Ishikawa (cell line): ENCODE measurements around the gene FBLN5.

Experiments used
- CREB1 ChIP-seq: IDR thresholded peaks from 2 replicates; pipeline ENCODE4 v1.6.1; 2012; ENCODE audit warnings: low read depth
- EP300 ChIP-seq: IDR thresholded peaks from 2 replicates; pipeline ENCODE4 v1.6.1; 2012; ENCODE audit warnings: borderline replicate concordance

DNA sequence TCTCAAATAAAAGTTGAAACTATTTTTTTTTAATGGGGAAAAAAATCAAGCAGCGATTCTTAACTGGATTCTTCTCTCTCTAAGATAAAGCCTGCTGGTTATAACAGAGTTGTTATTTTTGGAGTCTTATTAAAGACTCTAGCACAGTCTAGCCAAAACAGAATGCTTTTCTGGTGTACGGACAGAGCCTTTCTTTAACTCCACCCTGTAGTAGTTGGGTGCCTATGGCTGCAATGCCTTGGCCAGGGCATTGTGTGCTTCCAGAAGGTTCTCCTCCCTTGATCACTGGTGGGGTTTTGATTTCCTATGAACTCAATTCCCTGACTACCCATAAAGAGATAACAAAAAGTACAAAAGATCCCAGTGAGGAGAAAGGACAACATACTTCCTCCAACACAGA lies 44.4 kb downstream of the FBLN5 start:
- TF ChIP-seq EP300 (no peak), CREB1 (no peak)
